ENCODE data around the gene PWWP2A. TPM values are rescaled to one million over a fixed set of nuclear protein-coding genes. Genes with fewer than 3 reads are reported as not detected.
A peak's percentile ranks its signal among the peaks of the same experiment; 100 is the strongest.
"Not testable (repeated sequence)": the region's sequence is repeated elsewhere in the genome, so short reads cannot be mapped to it uniquely, and the experiment has no call there.

The PWWP2A gene
- total and polyA plus RNA-seq, 7 donors, result 3.0 to 13.4 (median 7.3) TPM

GRCh38 chr5:160165137-160166068 lies 46.2 kb upstream of the PWWP2A start:
- no peaks in the 10 kb centered on the region for H3K27me3 ChIP-seq (ENCODE audit: insufficient read depth in 3 of 3, low read length in 2 of 3)
- H3K36me3 ChIP-seq (ENCODE audit: insufficient read depth in 1 of 2, low read depth in 1 of 2), result no peaks in the 10 kb centered on the region
- no peak for TF ChIP-seq CTCF (IDR thresholded peaks at IDR 0.05)
- intact Hi-C loops (cut with DNase I), result no loop called here
- peak overlapping the region; percentile 25 for H3K4me3 ChIP-seq
- DNase-seq (peak; percentile 91 to 93), ATAC-seq (peak; percentile 90 to 95 (median 94))
- 15 to 20% (median 19%) methylated on average over 15 of the region's 15 CpGs for WGBS, 3 donors
- H3K4me1 ChIP-seq, result peaks cover 10% of the 10 kb centered on the region
- no peaks in the 10 kb centered on the region for H3K9me3 ChIP-seq
- H3K27ac ChIP-seq, result peak overlapping the region; percentile 72

GRCh38 chr5:160162910-160163309 lies 43.7 kb upstream of the PWWP2A start:
- no peak for ATAC-seq
- intact Hi-C loops (cut with DNase I), result no loop called here
- WGBS, 3 donors, result 94 to 97% (median 94%) methylated on average over 7 of the region's 7 CpGs

GRCh38 chr5:160161626-160162025 lies 42.4 kb upstream of the PWWP2A start:
- Histone ChIP-seq H3K27me3 (ENCODE audit: insufficient read depth in 3 of 3, low read length in 2 of 3) (no peaks in the 10 kb centered on the region), H3K9me3 (no peaks in the 10 kb centered on the region), H3K36me3 (ENCODE audit: insufficient read depth in 1 of 2, low read depth in 1 of 2) (no peaks in the 10 kb centered on the region), H3K4me3 (no peak overlapping the region), H3K4me1 (peaks cover 10% of the 10 kb centered on the region), H3K27ac (no peak overlapping the region)
- DNase-seq (no peak), ATAC-seq (no peak)
- intact Hi-C loops (cut with DNase I), result no loop called here
- WGBS, 3 donors, result 92 to 96% (median 95%) methylated on average over 6 of the region's 6 CpGs
- TF ChIP-seq CTCF (IDR thresholded peaks at IDR 0.05), result no peak

More at GRCh38 chr5:160162910-160163309, 43.7 kb upstream of the PWWP2A start:
- no peak overlapping the region for H3K27ac ChIP-seq
- H3K36me3 ChIP-seq (ENCODE audit: insufficient read depth in 1 of 2, low read depth in 1 of 2), result no peaks in the 10 kb centered on the region
- DNase-seq, result no peak
- H3K4me1 ChIP-seq, result peaks cover 10% of the 10 kb centered on the region
- no peaks in the 10 kb centered on the region for H3K27me3 ChIP-seq (ENCODE audit: insufficient read depth in 3 of 3, low read length in 2 of 3)
- H3K4me3 ChIP-seq, result no peak overlapping the region
- TF ChIP-seq CTCF (IDR thresholded peaks at IDR 0.05), result no peak
- H3K9me3 ChIP-seq, result no peaks in the 10 kb centered on the region

- H3K36me3 ChIP-seq (ENCODE audit: insufficient read depth in 1 of 2, low read depth in 1 of 2); H3K27ac ChIP-seq; H3K4me1 ChIP-seq; H3K9me3 ChIP-seq; ATAC-seq; intact Hi-C loops (cut with DNase I); DNase-seq; H3K4me3 ChIP-seq; H3K27me3 ChIP-seq (ENCODE audit: insufficient read depth in 3 of 3, low read length in 2 of 3): not testable (repeated sequence)
- 44 to 71% (median 56%) methylated on average over 3 of the region's 3 CpGs for WGBS, 3 donors
Observed at GRCh38 chr5:160160875-160161274, 41.6 kb upstream of the PWWP2A start.

GRCh38 chr5:160159991-160160792 lies 40.9 kb upstream of the PWWP2A start:
- no peak for ATAC-seq
- Histone ChIP-seq H3K4me3 (no peak overlapping the region), H3K27me3 (ENCODE audit: insufficient read depth in 3 of 3, low read length in 2 of 3) (no peaks in the 10 kb centered on the region), H3K36me3 (ENCODE audit: insufficient read depth in 1 of 2, low read depth in 1 of 2) (no peaks in the 10 kb centered on the region), H3K4me1 (peaks cover 4% of the 10 kb centered on the region), H3K27ac (no peak overlapping the region), H3K9me3 (no peaks in the 10 kb centered on the region)
- no peak for DNase-seq
- 42 to 49% (median 44%) methylated on average over 19 of the region's 19 CpGs for WGBS, 3 donors
- intact Hi-C loops (cut with DNase I), result no loop called here
- no peak for TF ChIP-seq CTCF (IDR thresholded peaks at IDR 0.05)
